GM12878 (cell line): ENCODE results near the gene RSPO4. TPM values are rescaled to one million over a fixed set of nuclear protein-coding genes. Genes with fewer than 3 reads are reported as not detected.

Experiments
- ATAC-seq: fragments of 200-7000 bp; cut with Tn5 transposase; 3 replicates; pipeline ENCODE4 v1.9.1; 2020; ENCODE audit warnings: mild to moderate bottlenecking, moderate library complexity
- BruUV-seq: library from RNA; stranded (reverse); fragments of 400-500 nt; replicated peaks from 2 replicates; lab custom pipeline; 2021; lab: Mats Ljungman, UMichigan
- CTCF ChIA-PET: fragments of 300-600 bp; sonication (Branson Sonifier 250); formaldehyde crosslinking; extraction: SDS; loops from one replicate; lab custom pipeline; 2021; ENCODE audit warnings: inconsistent platforms; lab: Yijun Ruan, JAX
- POLR2A ChIA-PET: fragments of 350-600 bp; formaldehyde crosslinking; extraction: SDS; loops from one replicate; lab custom pipeline; 2021; ENCODE audit warnings: inconsistent platforms; lab: Charles Lee
- RAD21 ChIA-PET: fragments of 300-600 bp; sonication (Branson Sonifier 250); formaldehyde crosslinking; loops from one replicate; lab custom pipeline; 2023; ENCODE audit warnings: antibody characterized with exemption; ENCODE audit not compliant: unreplicated experiment; lab: Charles Lee
- SMC1A ChIA-PET: fragments of 300-600 bp; sonication (Branson Sonifier 250); formaldehyde crosslinking; loops from one replicate; lab custom pipeline; 2023; ENCODE audit not compliant: unreplicated experiment, uncharacterized antibody; lab: Charles Lee
- DNase-seq: peaks from one replicate; pipeline ENCODE4 v3.0.0-alpha.2; 2011; ENCODE audit warnings: low read depth, low spot score
- FAIRE-seq: peaks from 3 replicates; lab custom pipeline; 2011; peaks lifted over from hg19 to GRCh38; lab: Jason Lieb, UNC
- H2AFZ ChIP-seq: 2 replicates; pipeline ENCODE4 v1.6.0; 2011; ENCODE audit warnings: low read depth, low read length, control low read depth; ENCODE audit not compliant: control insufficient read depth
- H3K27ac ChIP-seq: 2 replicates; pipeline ENCODE4 v1.5.1; 2011; ENCODE audit warnings: control low read depth; ENCODE audit not compliant: control insufficient read depth, insufficient read depth
- H3K27me3 ChIP-seq, 2 experiments: replicated peaks in 1 of 2; 2 replicates each; pipeline versions ENCODE4 v1.6.0 to v1.6.1; 2011; ENCODE audit warnings: low read length in 1 of 2; ENCODE audit not compliant: control insufficient read depth in 2 of 2, insufficient read depth in 2 of 2
- H3K36me3 ChIP-seq, 2 experiments: 2 replicates each; pipeline ENCODE4 v1.5.1; 2011; ENCODE audit warnings: low read length in 1 of 2; ENCODE audit not compliant: control insufficient read depth in 2 of 2, insufficient read depth in 2 of 2
- H3K4me1 ChIP-seq: 2 replicates; pipeline ENCODE4 v1.6.1; 2011; ENCODE audit warnings: mild to moderate bottlenecking, low read length, moderate library complexity, mixed read lengths; ENCODE audit not compliant: control insufficient read depth, insufficient read depth
- H3K4me2 ChIP-seq: 2 replicates; pipeline ENCODE4 v1.6.0; 2011; ENCODE audit warnings: control low read depth; ENCODE audit not compliant: control insufficient read depth, insufficient read depth
- H3K4me3 ChIP-seq: fragments of 200-600 bp; sonication (generic); 2 replicates; pipeline ENCODE4 v1.5.1; 2016
- H3K79me2 ChIP-seq: 2 replicates; pipeline ENCODE4 v1.6.0; 2011; ENCODE audit warnings: low read length; ENCODE audit not compliant: control insufficient read depth, insufficient read depth
- H3K9ac ChIP-seq: 2 replicates; pipeline ENCODE4 v1.8.0; 2011; ENCODE audit warnings: low read length, control low read depth, mixed read lengths; ENCODE audit not compliant: control insufficient read depth, insufficient read depth
- H3K9me3 ChIP-seq: replicated peaks from 3 replicates; pipeline ENCODE4 v1.5.1; 2011; ENCODE audit warnings: mild to moderate bottlenecking, low read length; ENCODE audit not compliant: control insufficient read depth, insufficient read depth
- H4K20me1 ChIP-seq: 2 replicates; pipeline ENCODE4 v1.6.0; 2011; ENCODE audit not compliant: control insufficient read depth, insufficient read depth
- BHLHE40 ChIP-seq, 2 experiments: fragments of 450-650 bp in 1 of 2; IDR thresholded peaks; 2 replicates each; pipeline ENCODE4 v1.6.1; 2011 to 2017; ENCODE audit warnings: low read depth in 2 of 2, borderline replicate concordance in 1 of 2, improper control_type of control experiment in 1 of 2, low read length in 1 of 2, mild to moderate bottlenecking in 1 of 2
- FOXK2 ChIP-seq: fragments of 450-650 bp; IDR thresholded peaks from 2 replicates; pipeline ENCODE4 v1.6.1; 2017; ENCODE audit warnings: mild to moderate bottlenecking, moderate library complexity
- HDAC2 ChIP-seq: fragments of 200-600 bp; sonication (generic); IDR thresholded peaks from 2 replicates; pipeline ENCODE4 v1.6.1; 2017
- MXI1 ChIP-seq: fragments of 150-350 bp; IDR thresholded peaks from 2 replicates; pipeline ENCODE4 v1.6.1; 2011; ENCODE audit warnings: low read depth, mild to moderate bottlenecking, inconsistent platforms, low read length, improper control_type of control experiment
- NFIC ChIP-seq: IDR thresholded peaks from 2 replicates; pipeline ENCODE4 v1.6.1; 2012; ENCODE audit warnings: low read depth, mild to moderate bottlenecking, inconsistent platforms, low read length, moderate library complexity
- NFXL1 ChIP-seq: fragments of 450-650 bp; IDR thresholded peaks from 2 replicates; pipeline ENCODE4 v1.6.1; 2017; ENCODE audit warnings: antibody characterized with exemption, mild to moderate bottlenecking, borderline replicate concordance
- NR2F1 ChIP-seq: fragments of 450-650 bp; conservative IDR thresholded peaks from 2 replicates; pipeline ENCODE4 v1.6.1; 2017; ENCODE audit warnings: mild to moderate bottlenecking
- POLR2AphosphoS2 ChIP-seq: IDR thresholded peaks from 2 replicates; pipeline ENCODE4 v1.6.1; 2011; ENCODE audit warnings: low read depth, mild to moderate bottlenecking, low read length, improper control_type of control experiment, moderate library complexity
- RAD51 ChIP-seq: fragments of 450-650 bp; IDR thresholded peaks from 2 replicates; pipeline ENCODE4 v1.6.1; 2016; ENCODE audit warnings: moderate library complexity, mild to moderate bottlenecking, inconsistent platforms
- RB1 ChIP-seq: fragments of 450-650 bp; formaldehyde crosslinking; IDR thresholded peaks from 2 replicates; pipeline ENCODE4 v1.6.1; 2017; ENCODE audit warnings: mild to moderate bottlenecking, borderline replicate concordance
- RBBP5 ChIP-seq: fragments of 200-600 bp; sonication (generic); conservative IDR thresholded peaks from 2 replicates; pipeline ENCODE4 v1.6.1; 2016
- TAF1 ChIP-seq: IDR thresholded peaks from 2 replicates; pipeline ENCODE4 v1.6.1; 2011; ENCODE audit warnings: mild to moderate bottlenecking, low read depth, low read length, borderline replicate concordance
- TARDBP ChIP-seq: IDR thresholded peaks from 2 replicates; pipeline ENCODE4 v1.6.1; 2016; ENCODE audit warnings: borderline replicate concordance
- TCF3 ChIP-seq: IDR thresholded peaks from 2 replicates; pipeline ENCODE4 v1.6.1; 2012; ENCODE audit warnings: low read depth, mild to moderate bottlenecking, low read length, borderline replicate concordance; ENCODE audit not compliant: insufficient read depth
- WGBS: methylation state at CpG from one replicate; pipeline ENCODE4 v1.1.6; 2016; ENCODE audit warnings: low lambda C conversion rate; ENCODE audit not compliant: insufficient replicate concordance, insufficient coverage; ENCODE audit errors: missing lambda C conversion rate; 5-methylcytosine and 5-hydroxymethylcytosine counted together
- in situ Hi-C: fragments of 300-500 bp; cut with MboI; formaldehyde crosslinking; loops from 9 replicates; pipeline ENCODE4 v1.14.3; 2018; ENCODE audit warnings: mixed read lengths
- intact Hi-C: fragments of 100-400 bp; cut with micrococcal nuclease; formaldehyde crosslinking; loops from one replicate; pipeline ENCODE4 v1.14.2; 2022; ENCODE audit not compliant: unreplicated experiment
- polyA plus RNA-seq, 11 experiments: library from polyadenylated mRNA; depleted of rRNA in 4 of 11; unstranded in 6 of 11; stranded (reverse) in 5 of 11; fragments of >200 nt; fragmentation: Nextera tagmentation in 4 of 11; fragmentation: Illumina TruSeq in 1 of 11; extraction: Ambion mirVana in 4 of 11; extraction: Trizol in 1 of 11; gene quantifications; 1 replicate in 1 of 11; 2 replicates in 10 of 11; pipeline versions ENCODE4 v1.2.1 to v1.2.3, GENCODE V29; 2011 to 2016; ENCODE audit warnings: inconsistent platforms in 2 of 11, missing spikeins in 2 of 11, low read depth in 1 of 11
- total RNA-seq, 4 experiments: library from RNA; depleted of rRNA in 3 of 4; stranded (reverse); fragments of >200 nt in 3 of 4; fragmentation: Illumina TruSeq in 1 of 4; extraction: Trizol in 1 of 4; gene quantifications; 2 replicates each; pipeline versions ENCODE4 v1.2.1 to v1.2.3, GENCODE V29; 2013 to 2021
- TF ChIP-seq, protein P1 (sequence below): fragments of 150-350 bp; IDR thresholded peaks from 2 replicates; pipeline ENCODE4 v1.6.1; 2016; ENCODE audit warnings: low read depth, low read length
- TF ChIP-seq, protein P2 (sequence below): fragments of 450-650 bp; conservative IDR thresholded peaks from 2 replicates; pipeline ENCODE4 v1.6.1; 2017; ENCODE audit warnings: mild to moderate bottlenecking, moderate library complexity
- TF ChIP-seq, protein P3 (sequence below): fragments of 450-650 bp; IDR thresholded peaks from 2 replicates; pipeline ENCODE4 v1.6.1; 2017; ENCODE audit warnings: mild to moderate bottlenecking, moderate library complexity

RSPO4 gene
- total and polyA plus RNA-seq, 10 of the 15 experiments (the other 5 are each of a cell fraction or from before 2014, with no cell fraction given), result 0.06 TPM; not detected in 9

DNA sequence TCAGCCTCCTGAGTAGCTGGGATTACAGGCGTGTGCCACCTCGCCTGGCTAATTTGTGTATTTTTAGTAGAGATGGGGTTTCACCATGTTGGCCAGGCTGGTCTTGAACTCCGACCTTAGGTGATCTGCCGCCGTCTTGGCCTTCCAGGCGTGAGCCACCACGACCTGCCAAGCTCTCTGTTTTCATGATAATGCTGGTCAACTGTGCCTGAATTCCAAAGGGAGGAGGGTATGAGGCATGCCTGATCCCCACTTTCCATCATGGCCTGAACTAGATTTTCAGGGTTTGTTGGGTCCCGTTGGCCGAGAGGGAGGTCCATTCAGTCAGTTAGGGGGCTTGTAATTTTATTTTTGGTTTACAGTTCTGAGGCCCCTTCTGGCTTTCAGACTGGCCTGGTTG, 58.0 kb downstream of the RSPO4 start:
- DNase-seq (no peak), ATAC-seq (no peak), FAIRE-seq (no peak)
- no peak overlapping the region for H3K9ac ChIP-seq
- POLR2A ChIA-PET, result no interaction called here
- H3K4me2 ChIP-seq, result no peak overlapping the region
- WGBS, result 61% methylated on average over 9 of the region's 9 CpGs
- no peaks in the 10 kb centered on the region for H3K4me1 ChIP-seq
- intact Hi-C loops (no loop called here), in situ Hi-C loops (no loop called here)
- peaks cover 0 to 2% of the 10 kb centered on the region in 2 experiments; a peak in 2 of 4 replicates for H3K27me3 ChIP-seq
- H2AFZ ChIP-seq, result no peak overlapping the region
- no peaks in the 10 kb centered on the region for H3K9me3 ChIP-seq
- no TSS peak for BruUV-seq
- H3K27ac ChIP-seq, result no peak overlapping the region
- no peaks in the 10 kb centered on the region for H3K79me2 ChIP-seq
- no peaks in the 10 kb centered on the region for H3K36me3 ChIP-seq
- SMC1A ChIA-PET, result no interaction called here
- H4K20me1 ChIP-seq, result no peaks in the 10 kb centered on the region
- H3K4me3 ChIP-seq, result no peak overlapping the region
- RAD21 ChIA-PET, result no interaction called here
- CTCF ChIA-PET, result no interaction called here
- no peak for TF ChIP-seq MXI1
- TF ChIP-seq, protein P1, sequence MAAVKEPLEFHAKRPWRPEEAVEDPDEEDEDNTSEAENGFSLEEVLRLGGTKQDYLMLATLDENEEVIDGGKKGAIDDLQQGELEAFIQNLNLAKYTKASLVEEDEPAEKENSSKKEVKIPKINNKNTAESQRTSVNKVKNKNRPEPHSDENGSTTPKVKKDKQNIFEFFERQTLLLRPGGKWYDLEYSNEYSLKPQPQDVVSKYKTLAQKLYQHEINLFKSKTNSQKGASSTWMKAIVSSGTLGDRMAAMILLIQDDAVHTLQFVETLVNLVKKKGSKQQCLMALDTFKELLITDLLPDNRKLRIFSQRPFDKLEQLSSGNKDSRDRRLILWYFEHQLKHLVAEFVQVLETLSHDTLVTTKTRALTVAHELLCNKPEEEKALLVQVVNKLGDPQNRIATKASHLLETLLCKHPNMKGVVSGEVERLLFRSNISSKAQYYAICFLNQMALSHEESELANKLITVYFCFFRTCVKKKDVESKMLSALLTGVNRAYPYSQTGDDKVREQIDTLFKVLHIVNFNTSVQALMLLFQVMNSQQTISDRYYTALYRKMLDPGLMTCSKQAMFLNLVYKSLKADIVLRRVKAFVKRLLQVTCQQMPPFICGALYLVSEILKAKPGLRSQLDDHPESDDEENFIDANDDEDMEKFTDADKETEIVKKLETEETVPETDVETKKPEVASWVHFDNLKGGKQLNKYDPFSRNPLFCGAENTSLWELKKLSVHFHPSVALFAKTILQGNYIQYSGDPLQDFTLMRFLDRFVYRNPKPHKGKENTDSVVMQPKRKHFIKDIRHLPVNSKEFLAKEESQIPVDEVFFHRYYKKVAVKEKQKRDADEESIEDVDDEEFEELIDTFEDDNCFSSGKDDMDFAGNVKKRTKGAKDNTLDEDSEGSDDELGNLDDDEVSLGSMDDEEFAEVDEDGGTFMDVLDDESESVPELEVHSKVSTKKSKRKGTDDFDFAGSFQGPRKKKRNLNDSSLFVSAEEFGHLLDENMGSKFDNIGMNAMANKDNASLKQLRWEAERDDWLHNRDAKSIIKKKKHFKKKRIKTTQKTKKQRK, result no peak
- TF ChIP-seq NR2F1, result no peak
- no peak for TF ChIP-seq RBBP5
- no peak for TF ChIP-seq FOXK2
- no peak for TF ChIP-seq RAD51
- no peak for TF ChIP-seq TARDBP
- TF ChIP-seq POLR2AphosphoS2, result no peak
- no peak for TF ChIP-seq HDAC2
- TF ChIP-seq RB1, result no peak
- no peak for TF ChIP-seq TAF1
- no peak for TF ChIP-seq NFXL1
- TF ChIP-seq, protein P2, sequence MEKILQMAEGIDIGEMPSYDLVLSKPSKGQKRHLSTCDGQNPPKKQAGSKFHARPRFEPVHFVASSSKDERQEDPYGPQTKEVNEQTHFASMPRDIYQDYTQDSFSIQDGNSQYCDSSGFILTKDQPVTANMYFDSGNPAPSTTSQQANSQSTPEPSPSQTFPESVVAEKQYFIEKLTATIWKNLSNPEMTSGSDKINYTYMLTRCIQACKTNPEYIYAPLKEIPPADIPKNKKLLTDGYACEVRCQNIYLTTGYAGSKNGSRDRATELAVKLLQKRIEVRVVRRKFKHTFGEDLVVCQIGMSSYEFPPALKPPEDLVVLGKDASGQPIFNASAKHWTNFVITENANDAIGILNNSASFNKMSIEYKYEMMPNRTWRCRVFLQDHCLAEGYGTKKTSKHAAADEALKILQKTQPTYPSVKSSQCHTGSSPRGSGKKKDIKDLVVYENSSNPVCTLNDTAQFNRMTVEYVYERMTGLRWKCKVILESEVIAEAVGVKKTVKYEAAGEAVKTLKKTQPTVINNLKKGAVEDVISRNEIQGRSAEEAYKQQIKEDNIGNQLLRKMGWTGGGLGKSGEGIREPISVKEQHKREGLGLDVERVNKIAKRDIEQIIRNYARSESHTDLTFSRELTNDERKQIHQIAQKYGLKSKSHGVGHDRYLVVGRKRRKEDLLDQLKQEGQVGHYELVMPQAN, result no peak
- TF ChIP-seq TCF3, result no peak
- TF ChIP-seq BHLHE40 (IDR thresholded peaks at IDR 0.05; ENCODE audit: borderline replicate concordance in 1 of 2, low read depth in 2 of 2, low read length in 1 of 2), result no peak
- TF ChIP-seq NFIC, result no peak
- TF ChIP-seq, protein P3, sequence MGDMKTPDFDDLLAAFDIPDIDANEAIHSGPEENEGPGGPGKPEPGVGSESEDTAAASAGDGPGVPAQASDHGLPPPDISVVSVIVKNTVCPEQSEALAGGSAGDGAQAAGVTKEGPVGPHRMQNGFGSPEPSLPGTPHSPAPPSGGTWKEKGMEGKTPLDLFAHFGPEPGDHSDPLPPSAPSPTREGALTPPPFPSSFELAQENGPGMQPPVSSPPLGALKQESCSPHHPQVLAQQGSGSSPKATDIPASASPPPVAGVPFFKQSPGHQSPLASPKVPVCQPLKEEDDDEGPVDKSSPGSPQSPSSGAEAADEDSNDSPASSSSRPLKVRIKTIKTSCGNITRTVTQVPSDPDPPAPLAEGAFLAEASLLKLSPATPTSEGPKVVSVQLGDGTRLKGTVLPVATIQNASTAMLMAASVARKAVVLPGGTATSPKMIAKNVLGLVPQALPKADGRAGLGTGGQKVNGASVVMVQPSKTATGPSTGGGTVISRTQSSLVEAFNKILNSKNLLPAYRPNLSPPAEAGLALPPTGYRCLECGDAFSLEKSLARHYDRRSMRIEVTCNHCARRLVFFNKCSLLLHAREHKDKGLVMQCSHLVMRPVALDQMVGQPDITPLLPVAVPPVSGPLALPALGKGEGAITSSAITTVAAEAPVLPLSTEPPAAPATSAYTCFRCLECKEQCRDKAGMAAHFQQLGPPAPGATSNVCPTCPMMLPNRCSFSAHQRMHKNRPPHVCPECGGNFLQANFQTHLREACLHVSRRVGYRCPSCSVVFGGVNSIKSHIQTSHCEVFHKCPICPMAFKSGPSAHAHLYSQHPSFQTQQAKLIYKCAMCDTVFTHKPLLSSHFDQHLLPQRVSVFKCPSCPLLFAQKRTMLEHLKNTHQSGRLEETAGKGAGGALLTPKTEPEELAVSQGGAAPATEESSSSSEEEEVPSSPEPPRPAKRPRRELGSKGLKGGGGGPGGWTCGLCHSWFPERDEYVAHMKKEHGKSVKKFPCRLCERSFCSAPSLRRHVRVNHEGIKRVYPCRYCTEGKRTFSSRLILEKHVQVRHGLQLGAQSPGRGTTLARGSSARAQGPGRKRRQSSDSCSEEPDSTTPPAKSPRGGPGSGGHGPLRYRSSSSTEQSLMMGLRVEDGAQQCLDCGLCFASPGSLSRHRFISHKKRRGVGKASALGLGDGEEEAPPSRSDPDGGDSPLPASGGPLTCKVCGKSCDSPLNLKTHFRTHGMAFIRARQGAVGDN, result no peak
